ENCODE results near the gene ZSWIM4.

GRCh38 chr19:13870873-13871272 is 75.6 kb downstream of the ZSWIM4 start:
- no peak for TF ChIP-seq GATA3 (IDR thresholded peaks at IDR 0.05; ENCODE audit: low read depth, low read length)
- no peak for TF ChIP-seq GATA2 (IDR thresholded peaks at IDR 0.05; ENCODE audit: low read depth, low read length)
